Measurements from ENCODE around the gene GP1BB.

The GP1BB gene

DNA sequence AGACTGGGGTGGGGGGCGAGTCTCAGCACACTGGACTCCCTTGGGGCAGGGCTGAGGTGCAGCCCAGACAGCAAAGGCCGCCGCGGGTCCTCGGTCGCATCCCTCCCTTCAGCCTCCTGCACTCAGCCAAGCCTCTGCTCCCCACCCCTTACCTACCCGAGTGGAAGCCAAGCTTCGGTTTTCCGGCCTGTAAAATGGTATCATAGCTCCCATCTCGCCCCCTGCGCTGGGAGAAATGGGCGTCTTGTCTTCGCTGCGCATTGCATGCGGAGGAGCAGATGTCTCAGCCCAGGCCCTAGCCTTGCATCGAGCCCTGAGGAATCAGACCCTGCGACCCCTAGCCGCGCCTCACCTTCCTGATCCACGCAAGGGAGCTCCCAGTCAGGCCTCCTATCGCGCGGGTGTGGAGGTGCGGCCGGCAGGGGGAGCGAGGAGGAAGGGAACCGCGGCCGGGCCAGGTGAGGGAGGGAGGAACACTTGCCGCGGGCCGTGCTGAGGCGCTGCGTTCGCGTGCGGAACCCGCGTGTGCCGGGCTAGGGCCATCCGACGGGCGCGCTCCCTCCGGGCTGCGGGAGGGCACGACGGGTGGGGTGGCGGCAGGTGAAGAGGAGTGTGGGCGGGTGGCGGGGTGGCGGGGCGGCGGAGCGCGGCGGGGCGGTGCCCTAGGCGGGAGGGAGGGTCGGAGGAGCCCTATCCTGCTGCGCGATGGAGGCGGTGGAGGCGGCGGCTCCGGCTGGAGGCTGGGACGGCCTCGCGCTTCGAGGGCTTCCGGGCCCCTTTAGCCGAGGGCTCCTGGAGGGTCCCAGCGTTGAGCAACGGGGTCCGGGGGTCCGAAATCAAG, 33.2 kb downstream of the GP1BB start:
- peak; percentile 60 for DNase-seq (ENCODE audit: low read depth)

DNA sequence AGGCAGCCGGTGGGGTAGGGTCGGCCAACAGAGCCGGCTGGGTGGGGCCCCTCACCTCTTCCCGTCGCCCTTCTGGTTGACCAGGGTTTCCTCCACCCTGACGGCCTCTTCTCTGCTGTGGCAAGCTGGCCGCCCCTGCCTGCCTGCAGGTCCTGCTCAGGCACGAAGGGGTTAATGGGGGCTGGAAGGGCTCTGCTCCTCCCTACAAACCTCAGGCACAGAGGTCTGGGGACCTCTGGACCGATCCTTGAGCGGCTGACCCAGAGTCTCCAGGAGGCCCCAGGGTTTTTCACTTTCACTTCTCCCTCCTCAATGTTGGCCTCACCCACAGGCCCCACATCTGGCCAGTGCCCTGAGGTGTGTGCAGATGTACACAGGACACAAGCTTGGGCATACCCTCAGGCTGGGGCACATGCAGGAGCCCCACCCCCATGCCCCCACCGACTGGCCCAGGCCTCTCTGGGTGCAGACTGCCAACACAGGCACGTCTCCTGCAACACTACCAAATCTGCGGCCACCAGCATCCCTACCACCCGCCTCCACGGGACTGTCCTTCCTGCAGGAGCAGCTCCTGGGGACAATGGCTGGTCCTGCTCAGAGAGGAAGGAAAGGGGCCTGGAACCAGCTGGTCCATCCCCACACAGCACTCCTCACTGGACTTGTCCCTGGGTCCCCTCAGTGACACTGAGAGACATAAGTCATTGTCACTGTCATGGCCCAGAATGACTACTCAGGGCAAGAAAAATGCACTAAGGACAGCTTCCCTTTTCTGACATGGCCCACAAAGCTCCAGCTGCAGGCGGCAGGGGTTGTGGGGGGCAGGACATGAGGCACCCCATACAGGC, 34.0 kb downstream of the GP1BB start:
- DNase-seq (ENCODE audit: low read depth): no peak

GRCh38 chr22:19757985-19758895, 34.9 kb downstream of the GP1BB start:
- no peak for DNase-seq (ENCODE audit: low read depth)

GRCh38 chr22:19758896-19759426, 35.6 kb downstream of the GP1BB start:
- no peak for DNase-seq (ENCODE audit: low read depth)

- no peak for DNase-seq (ENCODE audit: low read depth)
These were observed 36.2 kb downstream of the GP1BB start for GRCh38 chr22:19759427-19760057.

DNA sequence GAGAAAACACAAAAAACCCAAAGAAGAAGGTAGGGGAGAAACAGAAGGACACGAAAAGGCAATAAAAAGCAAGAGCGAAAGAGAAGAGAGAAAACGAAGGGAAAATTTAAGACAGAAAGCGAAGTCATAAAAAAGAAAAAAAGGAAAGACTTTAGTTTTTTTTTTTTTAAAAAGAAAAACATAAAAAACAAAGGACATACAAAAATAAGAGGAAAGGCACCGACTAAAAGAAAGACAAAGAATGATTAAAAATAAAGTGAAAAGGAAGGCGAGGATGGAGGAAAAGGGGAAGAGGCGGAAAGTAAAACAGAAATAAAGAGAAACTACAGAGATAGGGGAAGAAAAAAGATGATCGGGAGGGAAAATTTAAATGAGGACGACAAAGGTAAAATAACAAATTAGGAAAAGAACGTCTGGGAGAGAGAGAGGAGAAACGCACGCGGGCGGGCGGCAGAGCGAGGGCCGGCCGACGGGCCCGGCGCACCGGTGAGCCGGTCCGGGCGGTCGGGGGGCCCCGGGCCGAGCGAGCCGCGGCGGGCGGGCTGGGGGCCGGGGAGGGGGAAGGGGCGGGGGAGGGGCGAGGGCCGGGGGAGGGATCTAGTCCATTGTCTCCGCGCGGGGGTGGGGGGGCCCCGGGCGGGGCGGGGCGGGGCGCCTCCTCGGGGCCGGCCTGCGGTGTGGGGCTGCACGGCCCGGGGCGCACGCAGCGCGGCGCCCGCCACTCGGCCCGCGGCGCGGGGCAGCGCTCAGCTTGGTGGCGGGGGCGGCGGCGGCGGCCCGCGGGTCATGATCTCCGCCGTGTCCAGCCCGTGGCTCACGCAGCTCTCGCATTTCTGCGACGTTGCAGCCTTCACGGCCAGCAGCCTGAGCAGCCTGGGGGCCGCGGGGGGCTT, 37.0 kb downstream of the GP1BB start, which contains the start of gene TBX1:
TSS of gene TBX1 (plus strand) at position 721 of the 893 bp plus-strand sequence. CDS start at position 787, 66 bp downstream.
- no peak for DNase-seq (ENCODE audit: low read depth)

DNA sequence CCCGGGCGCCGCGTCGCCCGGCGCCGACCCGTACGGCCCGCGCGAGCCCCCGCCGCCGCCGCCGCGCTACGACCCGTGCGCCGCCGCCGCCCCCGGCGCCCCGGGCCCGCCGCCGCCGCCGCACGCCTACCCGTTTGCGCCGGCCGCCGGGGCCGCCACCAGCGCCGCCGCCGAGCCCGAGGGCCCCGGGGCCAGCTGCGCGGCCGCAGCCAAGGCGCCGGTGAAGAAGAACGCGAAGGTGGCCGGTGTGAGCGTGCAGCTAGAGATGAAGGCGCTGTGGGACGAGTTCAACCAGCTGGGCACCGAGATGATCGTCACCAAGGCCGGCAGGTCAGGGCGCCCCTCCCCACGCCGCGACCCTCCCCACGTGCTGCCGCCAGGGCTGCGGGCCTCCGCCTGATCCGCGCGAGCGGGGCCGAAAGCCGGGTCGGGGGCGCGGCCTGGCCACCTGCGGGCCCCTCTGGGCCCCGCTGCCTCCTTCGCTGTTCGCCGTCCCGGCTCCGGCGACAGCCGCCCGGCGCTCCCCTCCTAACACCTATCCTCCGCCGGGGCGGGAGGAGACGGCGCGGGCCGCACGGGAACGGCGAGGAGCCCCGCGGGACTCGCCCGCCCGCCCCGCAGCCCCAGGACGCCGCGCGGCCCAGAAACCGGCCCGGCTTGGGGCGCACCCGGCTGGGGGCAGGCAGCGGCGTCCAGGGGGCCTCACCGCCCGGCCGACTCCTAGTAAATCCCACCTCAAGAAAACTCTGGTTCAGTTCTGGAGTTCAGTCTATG, 37.8 kb downstream of the GP1BB start:
- no peak for DNase-seq (ENCODE audit: low read depth)

DNA sequence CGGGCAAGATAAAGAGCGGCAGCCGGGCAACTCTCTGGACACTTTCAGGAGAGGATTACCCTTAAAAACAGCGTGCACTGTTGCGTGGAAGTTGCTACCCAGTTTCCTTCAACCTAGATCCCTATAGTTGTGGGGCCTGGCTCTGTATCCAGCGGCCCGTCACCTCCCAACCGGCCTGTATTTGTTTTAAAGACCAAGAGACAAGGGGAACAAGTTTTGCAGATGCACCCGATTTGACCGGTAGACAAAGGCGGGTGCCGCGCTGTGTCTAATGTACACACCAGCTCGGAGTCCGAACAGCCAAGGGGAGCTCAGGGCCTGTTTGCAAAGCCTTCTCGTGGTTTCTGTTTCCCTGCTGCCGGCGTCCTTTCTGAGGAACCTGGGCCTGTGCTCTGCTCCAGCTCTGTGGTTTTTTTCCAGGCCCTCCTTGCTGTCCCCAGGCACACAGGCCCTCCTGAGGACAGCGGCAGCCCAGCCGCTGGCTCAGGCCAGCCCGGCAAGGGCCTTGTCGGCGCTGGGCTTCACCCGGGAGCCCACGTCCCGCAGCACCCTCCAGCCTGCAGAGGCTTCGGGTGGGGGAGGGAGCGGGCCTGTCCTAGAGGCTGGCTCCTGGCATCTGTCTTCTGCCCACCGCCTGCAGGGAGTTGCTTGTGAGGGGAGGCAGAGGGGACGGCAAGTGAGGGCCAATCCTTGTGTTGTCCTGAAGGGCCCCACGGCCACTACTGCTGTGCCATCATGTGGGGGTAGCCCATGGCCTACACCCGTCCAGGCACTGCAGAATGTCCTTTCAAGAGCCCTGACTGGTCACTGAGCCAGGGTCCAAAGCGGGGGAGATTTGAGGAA, 38.6 kb downstream of the GP1BB start:
- no peak for DNase-seq (ENCODE audit: low read depth)

DNA sequence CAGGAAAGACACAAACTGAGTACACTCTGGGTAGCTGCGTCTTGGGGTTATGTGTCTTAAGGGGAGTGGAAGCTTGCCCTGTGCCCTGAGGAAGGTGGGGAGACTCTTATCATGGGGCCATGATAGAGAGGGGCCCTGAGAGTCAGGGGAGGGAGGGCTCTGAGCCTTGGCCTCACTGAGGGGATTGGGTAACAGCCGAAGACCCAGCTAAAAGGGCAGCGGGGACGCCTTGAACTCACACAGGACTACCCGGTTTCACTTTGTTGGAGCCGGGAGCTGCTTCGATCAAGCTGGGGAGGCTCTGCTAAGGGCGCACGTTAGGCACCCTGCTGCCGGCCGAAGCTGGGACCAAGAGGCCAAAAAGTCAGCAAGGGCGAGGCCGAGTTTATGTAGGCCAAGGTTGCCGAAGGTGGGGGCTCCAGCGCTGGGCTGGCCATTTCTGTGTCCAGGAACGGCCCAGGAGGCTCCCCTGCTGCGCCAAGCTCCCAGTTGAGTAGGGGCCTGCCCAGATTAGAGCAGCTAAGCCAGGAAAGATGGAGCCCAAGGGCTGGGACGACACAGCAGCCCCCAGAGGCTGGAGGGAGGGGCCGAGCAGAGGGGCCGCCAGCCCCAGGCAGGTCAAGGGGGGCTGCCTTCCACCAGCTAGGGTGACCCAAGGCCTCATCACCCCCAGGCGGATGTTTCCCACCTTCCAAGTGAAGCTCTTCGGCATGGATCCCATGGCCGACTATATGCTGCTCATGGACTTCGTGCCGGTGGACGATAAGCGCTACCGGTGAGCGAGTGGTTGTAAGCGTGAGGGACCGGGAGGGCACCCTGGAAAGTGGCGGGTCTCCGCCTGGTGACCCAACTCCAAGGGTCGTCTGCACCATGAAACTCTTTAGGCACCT, 39.5 kb downstream of the GP1BB start:
- DNase-seq (ENCODE audit: low read depth): no peak

DNA sequence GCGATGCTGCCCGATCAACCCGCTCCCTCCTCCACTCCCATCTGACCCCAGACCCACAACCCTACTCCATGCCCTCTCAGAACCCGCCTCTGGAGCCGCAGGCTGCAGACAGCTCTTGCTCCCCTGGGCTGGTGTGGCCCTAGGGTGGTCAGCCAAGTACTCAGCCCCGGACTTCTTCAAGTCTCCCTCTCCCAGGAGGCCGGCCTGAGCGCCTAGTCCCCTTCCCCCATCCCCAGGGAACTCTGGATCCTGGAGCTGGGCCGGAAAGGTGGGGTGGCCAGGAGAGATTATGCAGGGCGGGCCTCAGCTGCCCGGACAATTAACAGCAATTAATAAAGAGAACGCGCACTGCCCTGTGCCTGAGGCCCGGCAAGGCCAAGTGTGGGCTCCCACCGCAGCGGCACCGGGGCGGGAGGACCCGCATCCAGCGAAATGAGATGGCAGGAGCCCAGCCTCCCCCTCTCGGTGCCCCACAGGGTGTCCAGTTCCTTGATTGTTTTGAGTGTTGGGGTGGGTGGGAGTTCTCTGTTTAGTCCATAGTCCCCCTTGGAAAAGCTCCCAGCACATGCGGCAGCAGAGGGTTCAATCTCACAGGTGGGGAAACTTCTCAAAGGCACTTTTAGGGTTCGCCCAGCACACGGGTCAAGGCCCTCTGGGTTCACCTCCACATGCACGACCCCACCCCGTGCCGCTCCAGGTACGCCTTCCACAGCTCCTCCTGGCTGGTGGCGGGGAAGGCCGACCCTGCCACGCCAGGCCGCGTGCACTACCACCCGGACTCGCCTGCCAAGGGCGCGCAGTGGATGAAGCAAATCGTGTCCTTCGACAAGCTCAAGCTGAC, 40.3 kb downstream of the GP1BB start:
- no peak for DNase-seq (ENCODE audit: low read depth)

DNA sequence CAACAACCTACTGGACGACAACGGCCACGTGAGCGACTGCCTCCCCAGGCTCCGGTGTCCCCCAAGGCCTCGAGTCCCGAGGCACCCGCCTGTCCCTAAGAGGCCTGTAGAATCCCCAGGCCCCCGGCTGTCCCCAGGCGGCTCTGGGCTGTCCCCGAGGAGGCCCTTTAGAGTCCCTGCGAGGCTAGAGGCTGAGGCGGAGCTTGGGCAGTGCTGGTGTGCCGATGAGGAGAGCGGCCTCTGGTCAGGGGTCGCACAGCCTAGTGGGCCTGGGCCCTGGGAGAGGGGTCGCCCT, 40.9 kb downstream of the GP1BB start:
- no peak for DNase-seq (ENCODE audit: low read depth)

- DNase-seq (ENCODE audit: low read depth): no peak
These were observed 41.5 kb downstream of the GP1BB start for GRCh38 chr22:19764636-19765476.

GRCh38 chr22:19765477-19766239, 42.3 kb downstream of the GP1BB start:
- DNase-seq (ENCODE audit: low read depth): no peak

DNA sequence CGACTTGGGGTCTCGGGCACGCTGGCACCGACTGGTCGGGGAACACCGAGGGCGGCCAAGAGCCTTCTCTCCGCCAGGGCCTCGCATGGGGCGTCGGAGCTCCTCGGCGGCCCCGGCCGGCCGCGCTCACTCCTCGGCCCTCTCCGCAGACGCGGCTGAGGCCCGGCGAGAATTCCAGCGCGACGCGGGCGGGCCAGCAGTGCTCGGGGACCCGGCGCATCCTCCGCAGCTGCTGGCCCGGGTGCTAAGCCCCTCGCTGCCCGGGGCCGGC, 42.8 kb downstream of the GP1BB start:
- no peak for DNase-seq (ENCODE audit: low read depth)

All from activated T-helper 1 cell treated with Interleukin-2 at 50 U/mL for 16 hours (primary cell).